Activated CD4-positive, alpha-beta T cell treated with anti-CD3 and anti-CD28 coated beads for 24 hours (primary cell): Measurements from ENCODE around the gene PTBP3.

Experiments
- DNase-seq, 2 donors: peaks; one replicate each; pipeline ENCODE4 v3.0.0-alpha.2; 2020; ENCODE audit warnings: low read depth in 2 of 2

Gene PTBP3

DNA sequence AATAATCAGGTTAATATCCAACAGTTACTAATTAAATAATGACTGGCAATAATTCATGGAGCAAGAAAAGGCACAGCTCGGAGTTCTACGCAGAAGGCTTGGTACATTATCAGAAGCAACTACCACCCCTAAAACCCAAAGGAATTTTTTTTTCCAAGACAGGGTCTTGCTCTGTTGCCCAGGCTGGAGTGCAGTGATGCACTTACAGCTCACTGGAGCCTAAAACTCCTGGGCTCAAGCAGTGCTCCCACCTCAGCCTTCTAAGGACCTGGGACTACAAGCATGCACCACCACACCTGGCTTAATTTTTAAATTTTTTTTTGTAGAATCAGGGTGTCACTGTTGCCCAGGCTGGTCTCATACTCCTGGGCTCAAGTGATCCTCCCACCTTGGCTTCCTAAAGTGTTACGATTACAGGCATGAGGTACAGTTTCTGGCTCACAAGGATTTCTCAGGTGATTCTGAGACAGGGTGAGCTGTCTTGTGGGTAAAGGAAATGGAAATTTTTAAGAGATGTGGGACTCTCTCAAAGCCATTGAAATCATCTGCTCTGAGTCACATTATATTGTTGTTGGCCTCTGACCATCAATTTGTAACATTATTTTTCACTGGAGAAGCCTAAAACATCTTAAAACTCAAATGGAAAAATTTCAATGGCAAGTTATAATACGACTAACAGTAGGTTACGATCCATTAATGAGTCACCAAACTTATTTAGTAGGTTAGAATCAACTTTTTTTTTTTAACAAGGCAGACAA, 26.8 kb upstream of the PTBP3 start:
- DNase-seq = no peak

DNA sequence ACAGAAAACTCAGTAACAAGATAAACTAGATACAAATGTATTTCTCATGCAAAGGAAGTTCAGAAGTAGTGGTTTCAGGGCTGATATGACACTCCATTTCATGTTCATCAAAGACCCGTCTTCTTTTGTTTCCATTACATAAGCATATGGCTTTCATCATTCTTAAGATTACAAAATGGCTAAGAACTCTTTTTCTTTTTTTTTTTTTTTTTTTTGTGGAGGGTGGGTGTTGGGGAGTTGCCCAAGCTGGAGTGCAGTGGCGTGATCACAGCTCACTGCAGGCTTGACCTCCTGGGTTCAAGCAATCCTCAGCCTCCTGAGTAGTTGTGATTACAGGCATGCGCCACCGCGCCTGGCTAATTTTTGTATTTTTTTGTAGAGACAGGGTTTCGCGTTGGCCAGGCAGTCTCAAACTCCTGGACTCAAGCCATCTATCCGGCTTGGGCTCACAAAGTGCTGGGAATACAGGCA, 22.0 kb upstream of the PTBP3 start:
- no peak for DNase-seq

DNA sequence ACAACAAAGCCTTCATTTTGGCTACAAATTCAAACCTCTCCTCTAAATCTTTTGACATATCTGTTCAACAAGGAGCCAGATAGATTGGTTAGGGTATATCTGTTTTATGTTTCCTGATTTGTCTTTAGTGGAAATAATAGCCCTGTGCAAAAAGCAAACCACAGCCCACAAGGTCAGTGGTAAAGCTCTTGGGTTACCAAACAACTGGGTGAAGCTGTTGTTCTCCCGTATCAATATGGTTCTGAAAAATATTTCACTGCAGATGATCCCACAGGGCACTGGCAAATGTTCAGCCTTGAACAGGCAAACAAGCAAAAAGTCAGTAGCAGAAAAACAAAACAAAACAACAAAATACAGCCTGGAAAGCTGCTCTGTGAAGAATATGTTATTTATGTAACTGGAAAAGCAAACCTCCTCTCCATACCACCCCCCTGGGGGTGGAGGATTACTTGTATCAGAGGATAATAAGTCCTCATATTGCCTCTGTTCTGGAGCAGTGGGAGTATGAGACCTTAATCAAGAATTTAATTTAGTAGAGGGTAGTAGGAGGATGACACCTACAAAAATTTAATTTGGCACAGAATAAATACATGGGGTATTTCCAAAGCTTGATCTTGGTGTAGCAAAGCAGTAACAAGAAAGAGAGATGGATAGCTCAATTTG, 20.8 kb upstream of the PTBP3 start:
- no peak for DNase-seq

DNA sequence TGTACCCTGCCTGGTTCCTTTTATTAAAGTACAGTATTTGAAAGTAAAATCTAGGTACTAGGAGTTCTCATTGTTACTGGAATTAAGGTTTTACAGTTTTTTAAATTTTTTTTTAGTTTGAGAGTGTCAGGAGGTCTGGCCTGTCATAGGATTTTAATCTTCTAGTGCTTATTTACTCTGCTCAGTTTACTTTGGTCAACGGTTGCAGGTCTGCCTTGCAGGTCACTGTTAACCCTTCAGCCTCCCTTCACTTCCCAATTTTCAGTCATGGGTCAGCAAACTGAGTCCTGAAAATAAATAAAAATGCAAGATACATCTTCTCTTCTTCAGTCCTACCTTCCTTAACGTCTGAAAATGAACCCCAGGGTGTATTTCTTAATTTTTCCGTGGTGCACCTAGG, 18.8 kb upstream of the PTBP3 start:
- DNase-seq = no peak

DNA sequence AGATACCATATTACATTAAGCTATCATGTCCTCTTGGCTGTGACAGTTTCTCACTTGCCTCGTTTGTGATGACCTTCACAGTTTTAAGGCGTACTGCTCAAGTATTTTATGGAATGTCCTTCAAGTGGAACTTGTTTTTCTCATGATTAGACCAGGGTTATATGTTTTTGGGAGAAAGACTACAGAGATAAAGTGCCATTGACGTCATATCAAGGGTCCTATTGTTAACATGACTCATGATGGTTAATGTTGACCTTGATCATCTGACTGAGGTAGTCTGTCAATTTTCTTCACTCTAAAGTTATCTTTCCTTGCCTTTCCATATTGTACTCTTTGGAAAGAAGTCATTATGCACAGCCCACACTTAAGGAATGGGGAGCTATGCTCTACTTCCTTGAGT, 17.8 kb upstream of the PTBP3 start:
- no peak for DNase-seq

DNA sequence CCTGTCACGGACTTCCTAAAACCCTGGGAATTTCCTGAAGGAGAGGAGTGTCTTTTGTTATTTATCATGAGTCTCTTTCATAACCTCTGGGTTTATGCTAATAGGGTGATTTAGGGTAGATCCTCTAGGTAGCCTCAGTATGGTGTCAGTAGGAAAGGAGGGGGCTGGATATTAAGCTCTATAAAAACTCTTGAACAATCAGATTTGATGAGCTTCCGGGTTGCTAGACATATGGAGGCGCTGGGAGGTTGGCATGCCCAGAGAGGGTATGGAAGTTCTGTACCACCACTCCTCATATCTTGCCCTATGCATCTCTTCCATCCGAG, 15.6 kb upstream of the PTBP3 start:
- DNase-seq = no peak

DNA sequence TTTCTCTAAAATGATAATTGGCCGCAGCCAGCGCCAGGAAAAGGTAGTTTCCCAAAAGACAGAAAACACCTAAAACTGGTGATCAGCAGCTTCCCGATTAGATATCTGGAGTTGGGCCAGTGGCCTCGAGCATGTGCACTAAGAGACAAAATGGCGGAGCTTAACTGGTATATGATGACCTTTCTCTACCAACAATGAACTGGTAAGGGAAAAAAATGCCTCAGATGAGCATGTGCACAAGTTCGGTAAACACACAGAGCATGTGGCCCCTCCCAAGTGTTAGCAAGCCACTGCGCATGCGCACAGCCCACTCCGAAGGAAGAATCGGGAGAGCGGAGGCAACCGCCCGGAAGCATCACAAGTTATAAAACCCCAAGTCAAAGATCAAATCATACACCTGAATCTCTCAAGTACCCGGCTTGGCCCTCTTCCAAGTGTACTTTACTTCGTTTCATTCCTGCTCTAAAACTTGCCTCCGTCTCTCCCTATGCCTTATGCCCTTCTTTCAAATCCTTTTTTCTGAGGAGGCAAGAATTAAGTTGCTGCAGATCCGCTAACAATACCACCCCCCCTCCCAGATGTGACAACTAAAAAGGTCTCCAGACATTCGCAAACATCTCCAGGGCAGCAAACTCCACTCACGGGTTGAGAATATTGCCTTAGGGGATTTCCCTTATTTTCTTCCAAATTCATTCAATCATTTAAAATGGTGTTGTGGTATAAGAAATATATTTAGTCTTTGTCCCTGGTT, 15.0 kb upstream of the PTBP3 start:
- DNase-seq = peak; percentile 72 to 73

DNA sequence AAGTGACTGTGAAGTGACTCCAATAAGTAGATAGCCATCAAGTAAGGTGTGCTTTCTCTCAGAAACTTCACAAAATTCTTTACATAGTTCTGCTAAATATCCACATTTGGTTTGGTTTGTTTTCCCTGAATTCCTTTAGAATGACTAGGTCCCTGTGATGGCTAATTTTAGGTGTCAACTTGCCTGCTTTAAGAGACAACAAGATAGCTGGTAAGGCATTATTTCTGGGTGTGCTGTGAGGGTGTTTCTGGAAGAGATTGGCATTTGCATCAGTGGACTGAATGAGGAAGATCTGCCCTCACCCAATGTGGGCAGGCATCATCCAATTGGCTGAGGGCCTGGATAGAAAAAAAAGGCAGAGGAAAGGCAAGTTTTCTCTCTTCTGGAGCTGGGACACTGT, 8.3 kb upstream of the PTBP3 start:
- no peak for DNase-seq

DNA sequence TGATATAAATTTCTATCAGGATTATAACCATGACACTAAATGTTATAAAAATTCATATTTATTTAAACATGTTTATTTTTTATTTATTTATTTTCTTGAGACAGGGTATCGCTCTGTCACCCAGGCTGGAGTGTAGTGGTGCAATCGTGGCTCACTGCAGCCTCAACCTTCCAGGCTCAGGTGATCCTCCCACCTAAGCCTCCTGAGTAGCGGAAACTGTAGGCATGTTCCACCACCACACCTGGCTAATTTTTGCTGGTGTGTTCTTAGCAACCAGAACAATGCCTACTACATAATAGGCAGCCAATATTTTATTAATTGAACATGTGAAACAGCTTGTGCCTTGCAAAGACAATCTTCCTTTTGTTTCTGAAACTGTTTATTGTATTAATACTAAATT, 6.5 kb upstream of the PTBP3 start:
- no peak for DNase-seq

DNA sequence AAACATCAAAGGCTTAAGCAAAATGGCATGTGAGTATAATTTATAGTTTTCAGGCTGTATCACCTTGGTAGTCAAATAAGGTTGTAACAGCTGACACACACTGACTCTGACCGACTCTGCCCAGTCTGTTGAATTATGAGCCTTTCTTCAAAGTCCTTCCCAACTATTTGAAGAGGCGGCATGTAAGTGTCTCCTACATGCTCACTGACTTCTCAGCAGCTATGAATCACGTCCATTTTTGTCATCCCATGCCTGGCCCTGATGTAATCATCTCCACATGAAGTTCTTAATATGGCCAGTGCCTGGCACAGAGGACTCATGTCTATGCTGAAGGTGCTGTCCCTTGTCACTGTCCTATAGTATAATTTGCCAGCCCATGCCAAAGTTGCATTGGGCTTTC, 5.1 kb upstream of the PTBP3 start:
- DNase-seq = no peak

DNA sequence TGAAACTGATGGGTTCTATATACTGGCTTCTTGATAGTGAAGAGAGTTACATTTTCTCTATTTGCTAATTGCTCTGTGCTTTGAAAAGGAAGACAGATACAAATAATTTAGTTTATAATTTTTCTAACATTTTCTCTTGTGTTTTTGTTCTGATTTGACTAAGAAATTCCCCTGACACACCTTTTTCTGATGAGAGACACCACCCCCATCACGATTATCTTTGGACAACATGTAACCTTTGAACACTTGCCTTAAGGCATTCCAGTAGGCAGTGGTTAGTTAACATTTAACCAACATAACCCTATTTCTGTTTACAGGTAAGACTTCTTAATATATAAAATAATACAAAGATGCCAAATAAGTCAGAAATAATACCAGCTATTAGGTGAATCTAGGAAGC, 4.1 kb upstream of the PTBP3 start:
- no peak for DNase-seq

DNA sequence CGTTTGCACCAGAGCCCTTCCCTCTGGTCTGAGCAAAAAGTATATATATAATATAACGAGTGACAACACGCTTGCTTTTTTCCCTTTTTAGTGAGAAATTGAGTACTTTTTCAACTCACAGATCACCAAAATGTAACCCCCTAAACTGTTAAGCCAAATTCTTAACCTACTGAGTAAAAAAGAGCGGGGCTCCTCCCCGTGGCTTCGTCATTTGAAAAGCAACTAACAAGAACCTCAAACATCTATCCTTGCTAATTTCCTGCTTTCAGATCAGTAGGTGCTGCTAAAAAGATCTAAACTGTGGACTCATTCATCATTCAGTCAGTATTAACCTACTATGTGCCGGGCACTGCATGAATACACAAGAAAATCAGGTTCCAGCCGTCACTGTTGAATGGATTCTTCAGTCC, 1.0 kb upstream of the PTBP3 start:
- DNase-seq = peak; percentile 25 to 35

DNA sequence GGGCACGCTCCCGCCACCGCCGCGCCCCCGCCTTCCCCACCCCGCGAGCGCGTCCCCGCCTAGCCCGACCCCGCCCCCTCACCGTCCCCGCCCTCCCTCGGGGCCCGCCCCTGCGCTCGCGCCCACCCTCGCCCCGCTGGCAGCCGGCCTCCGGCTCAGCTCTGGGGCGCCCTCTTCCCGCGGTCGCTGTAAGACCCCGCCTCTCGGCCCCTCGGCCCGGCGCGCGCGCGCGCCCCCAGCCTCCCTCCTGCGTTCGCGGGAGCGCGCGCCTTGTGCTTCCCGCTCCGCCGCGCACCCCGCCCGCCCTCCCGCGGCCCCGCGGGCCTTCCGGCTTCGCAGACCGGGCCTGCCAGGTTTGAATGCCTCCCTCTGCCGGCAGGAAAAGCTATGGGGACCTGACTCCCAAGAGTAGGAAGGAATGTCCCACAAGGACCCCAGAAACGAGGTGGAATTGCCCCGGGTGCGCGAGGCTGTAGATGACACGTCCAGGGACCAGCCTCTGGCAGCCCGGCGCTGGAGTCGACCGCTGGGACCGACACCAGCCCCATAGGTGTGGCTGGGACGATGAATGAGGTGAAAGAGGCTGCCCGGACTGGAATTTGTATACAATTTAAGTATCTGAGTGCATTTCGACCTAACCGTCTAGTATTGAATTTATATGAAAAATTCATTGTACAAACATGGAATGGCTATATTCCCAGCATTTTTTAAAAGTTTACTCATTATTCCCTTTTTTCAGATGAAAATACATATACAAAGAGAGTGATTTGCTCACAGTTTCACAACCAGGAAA, 416 bp upstream of the PTBP3 start:
- peak; percentile 87 to 90 for DNase-seq

DNA sequence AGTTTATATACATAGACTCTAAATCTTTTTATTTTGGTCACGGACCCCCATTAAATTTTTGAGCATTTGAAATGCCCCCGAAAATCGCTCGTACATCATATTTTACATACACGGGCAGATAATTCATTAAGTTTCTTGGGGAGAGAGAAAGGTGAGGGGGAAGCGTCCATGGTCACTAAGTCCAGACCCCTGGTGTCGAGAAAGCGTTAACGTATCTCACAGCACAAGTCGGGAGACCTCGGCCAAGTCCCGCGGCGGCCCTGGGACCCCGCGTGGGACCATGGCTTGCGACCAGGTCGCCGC, 794 bp downstream of the PTBP3 start:
- DNase-seq = no peak

DNA sequence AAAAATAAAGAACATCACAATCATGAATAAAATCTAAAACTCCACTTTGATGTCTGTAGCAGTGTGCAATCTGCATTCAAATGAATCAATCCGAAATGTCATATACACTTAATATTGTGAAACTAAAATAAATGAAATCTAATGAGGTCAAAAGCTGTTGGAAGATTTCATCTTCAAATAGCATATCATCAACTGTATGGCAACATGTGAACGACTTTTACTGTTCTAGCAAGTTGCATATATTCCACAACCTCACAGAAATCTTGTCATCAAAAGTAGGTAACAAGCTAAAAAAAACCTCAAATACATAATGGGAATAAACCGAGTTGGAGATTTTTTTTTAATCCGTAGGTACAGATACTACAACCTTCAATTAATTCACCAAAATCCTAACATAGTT, 1.2 kb downstream of the PTBP3 start:
- DNase-seq = no peak

DNA sequence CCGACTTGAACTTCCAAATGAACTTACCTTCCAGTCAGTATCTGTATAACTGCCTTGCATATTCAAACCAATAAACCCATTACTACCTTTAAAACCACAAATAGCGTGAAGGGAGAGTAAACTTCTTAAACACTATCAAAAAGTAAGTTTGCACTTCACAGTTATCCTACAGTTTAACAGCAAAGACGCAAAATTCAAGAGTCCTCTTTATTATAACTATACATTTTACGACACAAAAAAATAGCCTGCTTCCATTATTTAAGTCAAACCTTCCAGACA, 1.8 kb downstream of the PTBP3 start:
- DNase-seq = no peak

DNA sequence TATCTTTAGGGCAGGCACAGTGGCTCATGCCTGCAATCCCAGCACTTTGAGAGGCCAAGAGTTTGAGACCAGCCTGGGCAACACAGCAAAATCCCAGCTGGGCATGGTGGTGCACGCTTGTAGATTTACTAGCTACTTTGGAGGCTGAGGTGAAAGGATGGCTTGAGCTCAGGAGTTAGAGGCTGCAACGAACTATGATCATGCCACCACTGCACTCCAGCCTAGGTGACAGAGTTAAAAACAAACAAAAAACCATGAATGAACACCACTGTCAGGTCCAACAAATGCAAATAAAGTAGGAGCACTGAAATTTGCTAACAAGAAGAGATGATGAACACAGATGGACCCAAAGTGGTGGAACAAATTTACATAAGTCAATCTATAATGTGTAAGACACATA, 4.9 kb downstream of the PTBP3 start:
- no peak for DNase-seq

DNA sequence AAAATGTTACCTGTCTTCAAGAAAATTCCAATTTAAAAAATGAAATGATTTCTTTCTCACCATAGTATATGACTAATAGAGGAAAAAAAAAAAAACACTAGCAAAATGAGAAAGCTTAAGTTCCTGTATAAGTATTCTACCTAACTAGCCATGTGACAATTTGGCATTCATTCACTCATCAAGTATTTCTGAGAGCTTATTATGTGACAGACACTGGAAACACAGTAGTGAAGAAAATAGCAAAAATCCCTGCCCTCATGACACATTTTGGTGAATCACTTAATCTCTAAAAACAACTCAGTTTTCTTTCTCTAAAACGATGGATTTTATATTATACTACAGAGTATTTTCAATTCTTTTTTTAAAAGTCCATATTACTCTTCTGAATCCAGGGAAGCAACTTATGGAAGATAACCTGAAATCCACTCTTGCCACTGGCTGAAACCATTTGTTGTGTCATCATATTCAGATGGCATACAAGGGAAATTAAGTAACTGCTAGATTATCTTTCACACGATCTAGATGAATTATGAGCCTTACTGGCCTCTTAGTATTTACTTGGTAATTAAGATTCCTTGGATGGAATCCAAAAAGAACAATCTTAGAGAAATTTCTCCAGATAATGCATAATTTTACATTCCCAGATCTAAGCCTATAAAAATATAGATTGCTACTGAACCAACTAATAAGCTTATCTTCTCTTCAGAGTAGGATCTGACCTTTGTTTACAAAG, 5.5 kb downstream of the PTBP3 start:
- no peak for DNase-seq

DNA sequence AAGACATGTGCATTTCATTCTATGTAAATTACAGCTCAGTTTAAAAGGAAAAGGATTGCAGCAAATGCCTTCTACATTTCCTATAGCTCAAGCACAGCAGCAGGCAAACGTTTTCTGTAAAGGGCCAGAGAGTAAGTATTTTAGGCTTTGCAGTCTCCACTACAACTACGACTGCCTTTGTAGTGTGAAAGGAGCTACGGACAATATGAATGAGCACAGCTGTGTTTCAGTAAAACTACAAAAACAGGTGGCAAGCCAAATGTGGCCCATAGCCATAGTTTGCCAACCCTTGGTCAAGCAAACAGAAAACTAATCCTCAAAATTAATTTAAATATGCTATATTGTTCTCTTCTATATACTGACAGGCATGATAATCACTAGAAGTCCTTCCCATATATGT, 7.2 kb downstream of the PTBP3 start:
- no peak for DNase-seq

DNA sequence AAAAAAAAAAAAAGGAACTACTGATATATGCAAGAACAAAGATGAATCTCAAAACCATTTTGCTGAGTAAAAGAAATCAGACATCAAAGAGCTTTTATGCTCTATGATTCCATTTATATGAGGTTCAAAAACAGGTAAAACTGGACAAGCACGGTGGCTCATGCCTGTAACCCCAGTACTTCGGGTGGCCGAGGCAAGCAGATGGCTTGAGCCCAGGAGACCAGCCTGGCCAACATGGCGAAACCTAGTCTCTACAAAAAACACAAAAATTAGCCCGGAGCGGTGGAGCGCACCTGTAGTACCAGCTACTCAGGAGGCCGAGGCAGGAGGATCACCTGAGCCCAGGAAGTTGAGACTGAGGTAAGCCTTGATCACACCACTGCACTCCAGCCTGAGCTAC, 7.8 kb downstream of the PTBP3 start:
- DNase-seq = no peak

DNA sequence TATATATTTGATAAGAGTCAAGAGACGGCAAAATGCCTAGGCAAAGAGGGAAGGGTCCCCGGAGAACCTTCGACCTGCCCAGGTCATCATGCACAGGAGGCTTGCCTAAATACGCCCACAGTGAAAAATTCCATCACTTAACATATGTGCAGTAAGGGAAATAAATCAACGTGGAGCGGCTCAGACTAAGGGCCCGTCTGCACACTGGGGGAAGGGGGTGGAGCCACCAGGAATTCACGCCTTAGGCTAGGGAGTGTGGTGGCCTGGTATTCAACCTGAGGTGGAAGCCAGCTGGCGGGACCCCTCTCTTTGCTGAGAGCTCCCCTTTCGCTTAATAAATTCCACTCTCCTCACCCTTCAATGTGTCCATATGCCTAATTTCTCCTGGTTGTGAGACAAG, 8.3 kb downstream of the PTBP3 start:
- no peak for DNase-seq

DNA sequence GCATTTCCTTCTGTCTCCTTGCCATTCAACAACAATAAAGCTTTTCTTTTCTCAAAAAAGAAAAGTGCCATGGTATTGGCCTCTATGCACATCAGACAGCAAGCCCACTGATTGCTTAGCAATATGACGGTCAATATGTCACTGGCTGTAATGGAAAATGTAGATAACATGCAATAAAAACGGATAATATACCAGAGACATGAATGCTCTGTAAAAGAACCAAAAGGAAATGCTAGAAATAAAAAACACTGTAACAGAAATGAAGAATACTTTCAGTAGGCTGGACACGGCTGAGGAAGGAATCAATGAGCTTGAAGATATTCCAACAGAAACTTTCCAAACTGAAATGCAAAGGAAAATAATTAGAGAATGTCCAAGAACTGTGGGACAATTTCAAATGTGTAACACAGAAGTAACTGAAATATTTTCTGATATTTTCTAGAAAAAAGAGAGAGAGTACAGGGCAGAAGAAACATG, 10.0 kb downstream of the PTBP3 start:
- no peak for DNase-seq
